LNCAP (cell line): ENCODE measurements around the gene GNL2.

Source experiments
- TF ChIP-seq, protein P1 (sequence below): fragments of 450-650 bp; IDR thresholded peaks from 2 replicates; pipeline ENCODE4 v1.5.1; 2017; ENCODE audit warnings: mild to moderate bottlenecking

GNL2 gene

DNA sequence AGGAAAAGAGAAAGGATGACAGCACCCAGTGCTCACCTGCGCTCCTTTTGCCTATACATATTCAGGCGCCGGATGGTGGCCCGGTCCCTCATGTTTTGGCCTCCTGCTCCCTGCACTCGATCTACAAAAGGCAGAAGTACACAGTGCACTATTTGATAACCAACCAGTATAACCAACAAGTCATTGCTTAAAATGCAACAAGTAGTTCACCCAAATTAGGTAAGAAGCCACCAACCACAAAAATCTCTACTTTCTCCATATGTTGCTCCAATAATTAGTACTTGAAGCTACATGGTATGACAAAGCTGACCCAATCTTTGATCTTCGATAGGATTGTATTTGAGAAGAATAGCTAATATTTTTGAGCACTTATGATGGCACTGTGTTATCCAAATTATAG lies 2.0 kb downstream of the GNL2 start:
- TF ChIP-seq, protein P1, sequence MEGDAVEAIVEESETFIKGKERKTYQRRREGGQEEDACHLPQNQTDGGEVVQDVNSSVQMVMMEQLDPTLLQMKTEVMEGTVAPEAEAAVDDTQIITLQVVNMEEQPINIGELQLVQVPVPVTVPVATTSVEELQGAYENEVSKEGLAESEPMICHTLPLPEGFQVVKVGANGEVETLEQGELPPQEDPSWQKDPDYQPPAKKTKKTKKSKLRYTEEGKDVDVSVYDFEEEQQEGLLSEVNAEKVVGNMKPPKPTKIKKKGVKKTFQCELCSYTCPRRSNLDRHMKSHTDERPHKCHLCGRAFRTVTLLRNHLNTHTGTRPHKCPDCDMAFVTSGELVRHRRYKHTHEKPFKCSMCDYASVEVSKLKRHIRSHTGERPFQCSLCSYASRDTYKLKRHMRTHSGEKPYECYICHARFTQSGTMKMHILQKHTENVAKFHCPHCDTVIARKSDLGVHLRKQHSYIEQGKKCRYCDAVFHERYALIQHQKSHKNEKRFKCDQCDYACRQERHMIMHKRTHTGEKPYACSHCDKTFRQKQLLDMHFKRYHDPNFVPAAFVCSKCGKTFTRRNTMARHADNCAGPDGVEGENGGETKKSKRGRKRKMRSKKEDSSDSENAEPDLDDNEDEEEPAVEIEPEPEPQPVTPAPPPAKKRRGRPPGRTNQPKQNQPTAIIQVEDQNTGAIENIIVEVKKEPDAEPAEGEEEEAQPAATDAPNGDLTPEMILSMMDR, result no peak

DNA sequence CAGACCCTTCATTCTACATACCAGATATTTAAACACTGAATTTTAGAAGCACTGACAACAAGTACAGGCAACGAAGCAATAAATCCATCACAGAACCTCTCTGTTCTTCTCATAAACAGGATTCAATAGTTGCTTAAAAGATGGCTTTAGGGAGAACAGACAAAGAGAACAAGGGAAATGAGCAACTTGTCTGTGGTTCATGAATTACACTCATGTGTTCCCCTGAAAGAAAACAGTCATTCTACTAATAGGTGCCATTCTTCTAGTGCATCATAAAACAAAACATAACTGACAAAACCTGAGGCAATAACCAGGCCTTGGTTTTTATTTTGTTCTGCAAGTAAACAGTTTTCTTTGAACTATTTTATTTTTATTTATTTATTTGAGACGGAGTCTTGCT lies 6.8 kb downstream of the GNL2 start:
- TF ChIP-seq, protein P1, result no peak

DNA sequence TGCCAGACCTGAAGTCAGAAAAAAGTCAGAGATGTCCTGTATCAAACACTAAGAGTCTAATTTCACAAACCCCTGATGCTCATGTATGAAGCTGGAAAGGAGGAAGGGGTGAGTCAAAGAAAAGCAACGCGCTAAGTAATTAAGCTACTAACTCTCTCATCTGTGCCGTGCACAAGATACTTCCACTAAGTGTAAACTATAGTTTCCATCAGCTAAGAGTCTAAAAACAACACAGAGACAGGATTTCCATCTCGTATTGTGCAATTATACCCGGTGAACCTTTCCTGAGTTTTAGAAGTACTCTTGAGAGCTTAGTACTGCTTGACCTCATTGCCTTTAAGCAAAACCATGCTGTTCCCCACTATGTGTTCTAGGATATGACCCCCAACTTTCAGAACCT lies 20.0 kb downstream of the GNL2 start:
- TF ChIP-seq, protein P1, result no peak

DNA sequence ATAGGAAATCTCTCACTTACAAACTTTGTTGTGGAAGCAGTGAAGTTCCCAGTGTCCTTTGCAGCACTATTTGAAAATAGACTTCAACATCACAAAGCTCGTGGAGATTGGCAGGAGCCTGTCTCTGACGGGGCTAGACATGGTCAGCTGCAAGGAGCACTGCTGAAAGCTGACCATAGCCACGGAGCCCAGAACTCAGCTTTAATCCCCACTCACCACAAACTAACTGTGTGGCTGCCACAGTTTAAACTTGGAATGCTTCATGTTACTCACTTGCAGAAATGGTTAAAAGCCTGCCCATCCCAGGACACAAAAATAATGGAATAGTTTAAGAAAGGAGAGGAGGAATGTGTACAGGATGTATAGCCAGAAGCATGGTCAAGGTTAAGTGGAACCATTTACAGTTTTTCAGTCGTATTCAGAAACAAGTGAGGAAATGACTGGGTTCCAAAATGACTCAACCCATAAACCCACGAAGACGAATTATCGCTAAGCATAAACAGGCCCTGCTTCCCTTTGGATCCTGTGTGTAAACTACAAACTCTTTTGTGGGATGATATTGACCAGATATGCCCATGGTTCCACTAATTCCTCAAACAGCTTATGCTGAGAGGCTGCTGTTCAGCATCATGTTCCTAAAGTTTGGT lies 20.8 kb downstream of the GNL2 start:
- TF ChIP-seq, protein P1, result no peak

DNA sequence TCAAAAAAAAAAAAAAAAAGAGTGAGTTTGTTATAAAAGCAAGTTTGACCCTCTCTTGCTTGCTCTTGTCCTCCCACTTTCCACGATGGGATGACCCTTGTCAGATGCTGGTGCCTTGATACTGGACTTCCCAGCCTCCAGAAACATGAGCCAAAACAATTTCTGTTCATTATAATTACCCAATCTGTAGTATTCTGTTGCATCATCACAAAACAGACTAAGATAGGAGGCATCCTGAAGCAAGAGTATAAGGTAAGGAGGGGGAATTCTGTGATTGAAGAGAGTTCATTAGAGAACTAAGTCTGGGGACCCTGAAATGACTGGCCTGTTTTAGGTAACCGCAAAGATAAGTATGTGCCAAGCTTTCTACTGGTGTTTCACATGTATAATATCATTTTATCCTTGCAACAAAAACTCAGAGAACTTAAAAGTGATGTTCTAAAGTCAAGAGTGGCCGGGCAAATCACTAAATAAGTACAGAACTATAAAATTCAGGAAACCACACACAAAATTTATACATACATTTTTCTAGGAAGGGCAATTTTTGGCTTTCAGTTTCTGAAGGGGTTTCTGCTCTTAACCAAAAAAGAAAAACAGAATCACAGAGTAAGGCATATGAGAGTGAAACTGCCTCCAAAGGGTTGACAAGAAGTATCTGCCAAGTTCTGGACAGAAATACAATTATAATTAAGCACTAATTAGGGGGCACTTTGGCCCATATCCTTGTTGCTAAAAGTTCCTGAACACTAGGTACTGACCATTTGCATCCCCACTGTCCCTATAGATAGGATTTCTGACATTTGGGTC lies 25.0 kb downstream of the GNL2 start:
- TF ChIP-seq, protein P1, result no peak

DNA sequence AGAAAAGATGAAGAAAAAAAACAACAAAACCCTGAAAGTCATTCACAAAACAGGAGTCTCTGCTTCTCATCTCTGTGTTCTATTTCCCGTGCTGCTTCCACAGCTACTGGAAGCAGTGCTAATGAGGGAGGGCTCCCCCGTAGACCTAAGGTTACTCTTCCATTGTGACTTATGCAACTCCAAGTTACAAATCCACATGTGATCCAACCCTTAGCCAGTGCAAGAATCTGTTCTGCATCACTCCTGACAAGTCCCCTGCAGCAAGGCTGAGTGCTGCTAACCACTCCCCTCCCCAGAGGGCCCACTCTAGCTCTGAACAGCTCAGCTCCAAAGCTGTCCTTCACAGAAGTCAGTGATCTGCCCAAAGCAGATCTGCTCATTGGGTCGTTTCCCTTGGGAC lies 28.7 kb downstream of the GNL2 start:
- TF ChIP-seq, protein P1, result no peak

DNA sequence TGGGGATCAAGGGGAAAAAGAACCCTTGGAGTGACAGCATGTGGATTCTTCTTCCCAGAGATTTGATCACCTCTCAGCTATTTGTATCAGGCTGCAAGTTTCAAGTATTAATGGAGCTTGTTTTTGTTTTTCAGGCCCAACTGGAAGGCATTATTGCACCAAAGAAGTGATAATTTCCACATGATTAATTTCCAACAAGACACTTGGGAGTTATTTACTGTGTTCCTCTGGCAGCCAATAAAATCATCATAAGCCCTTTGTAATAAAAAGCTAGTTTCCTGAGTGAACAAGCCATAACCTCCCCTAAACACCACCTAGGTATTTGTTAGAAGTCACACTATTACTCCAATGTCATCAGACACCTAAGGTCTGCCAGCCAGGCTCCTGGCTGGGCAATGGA lies 30.8 kb downstream of the GNL2 start:
- TF ChIP-seq, protein P1, result no peak
